A172 (cell line): ENCODE results near the gene SELENOW. TPM values are rescaled to one million over a fixed set of nuclear protein-coding genes. Genes with fewer than 3 reads are reported as not detected.
A peak's percentile ranks its signal among the peaks of the same experiment; 100 is the strongest.
"Not testable (repeated sequence)": the region's sequence is repeated elsewhere in the genome, so short reads cannot be mapped to it uniquely, and the experiment has no call there.

ENCODE experiments used
- DNase-seq: peaks from one replicate; pipeline ENCODE4 v3.0.0-alpha.2; 2015; ENCODE audit warnings: low spot score
- total RNA-seq: library from RNA; depleted of rRNA; stranded (reverse); fragments of >200 nt; shearing (Covaris generic); gene quantifications from 2 replicates; pipeline ENCODE4 v1.2.3, GENCODE V29; 2014; rRNA removed

Gene SELENOW
- total RNA-seq = 152 and 179 TPM in 2 replicates

DNA sequence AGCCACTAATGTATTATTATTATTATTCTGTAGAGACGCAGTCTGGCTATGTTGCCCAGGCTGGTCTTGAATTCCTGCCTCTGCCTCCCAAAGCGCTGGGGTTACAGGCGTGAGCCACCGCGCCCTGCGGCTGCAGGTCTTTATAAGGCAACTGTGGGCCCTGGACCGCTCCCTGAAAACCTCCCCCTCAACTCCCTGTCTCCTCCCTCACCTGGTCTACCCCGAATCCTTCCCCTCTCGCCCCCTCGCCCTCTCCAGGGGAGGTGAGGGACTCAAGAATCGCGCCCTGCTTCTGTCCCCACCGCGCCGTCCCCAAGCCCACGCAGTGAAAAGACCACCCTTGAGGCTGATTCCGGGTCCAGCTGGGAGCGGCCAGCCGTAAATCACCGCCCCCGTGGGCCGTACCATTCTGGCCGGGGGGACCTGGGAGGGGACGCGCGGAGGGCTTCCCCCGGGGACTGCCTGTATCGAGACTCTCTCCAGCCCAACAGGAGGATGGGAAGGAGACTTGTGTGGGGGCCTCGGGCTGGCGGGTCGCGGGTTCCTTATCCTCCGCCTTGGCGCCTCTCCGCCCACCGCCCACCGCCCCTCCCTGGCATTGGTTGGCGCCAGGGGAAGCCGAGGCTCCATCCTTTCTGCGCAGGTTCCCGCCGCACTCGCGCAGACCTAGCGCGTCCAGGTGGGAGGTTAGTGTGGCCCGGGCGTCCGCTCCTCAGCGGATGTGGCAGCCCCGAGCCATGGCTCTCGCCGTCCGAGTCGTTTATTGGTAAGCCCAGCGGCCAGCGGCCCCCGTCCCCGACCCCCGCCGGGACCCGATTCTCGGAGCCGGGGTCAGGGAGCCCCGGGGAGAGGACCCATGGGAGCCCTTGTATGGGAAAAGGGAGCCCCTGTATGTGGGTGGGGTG, at the start of gene SELENOW:
Gene SELENOW (plus strand): TSS at position 655 of the 905 bp plus-strand sequence. CDS start 83 bp downstream, at position 738.
- DNase-seq = peak; percentile 40

DNA sequence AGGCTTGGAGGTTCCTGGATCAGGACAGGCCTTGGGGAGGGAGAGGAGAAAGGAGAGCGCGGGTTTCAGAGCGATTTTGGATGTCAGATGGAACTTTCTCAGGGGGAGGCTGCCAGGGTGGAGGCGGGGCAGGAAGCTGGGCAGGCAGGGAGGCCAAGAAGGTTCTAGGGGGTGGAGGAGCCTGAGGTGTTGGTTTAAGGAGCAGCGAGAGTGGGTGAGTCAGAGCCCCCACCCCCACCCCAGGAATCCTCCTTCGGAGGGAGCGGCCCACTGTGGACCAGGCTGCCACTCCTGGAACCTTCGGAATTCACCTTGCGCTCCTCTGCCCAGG, 49.1 kb upstream of the SELENOW start:
- peak; percentile 91 for DNase-seq

DNA sequence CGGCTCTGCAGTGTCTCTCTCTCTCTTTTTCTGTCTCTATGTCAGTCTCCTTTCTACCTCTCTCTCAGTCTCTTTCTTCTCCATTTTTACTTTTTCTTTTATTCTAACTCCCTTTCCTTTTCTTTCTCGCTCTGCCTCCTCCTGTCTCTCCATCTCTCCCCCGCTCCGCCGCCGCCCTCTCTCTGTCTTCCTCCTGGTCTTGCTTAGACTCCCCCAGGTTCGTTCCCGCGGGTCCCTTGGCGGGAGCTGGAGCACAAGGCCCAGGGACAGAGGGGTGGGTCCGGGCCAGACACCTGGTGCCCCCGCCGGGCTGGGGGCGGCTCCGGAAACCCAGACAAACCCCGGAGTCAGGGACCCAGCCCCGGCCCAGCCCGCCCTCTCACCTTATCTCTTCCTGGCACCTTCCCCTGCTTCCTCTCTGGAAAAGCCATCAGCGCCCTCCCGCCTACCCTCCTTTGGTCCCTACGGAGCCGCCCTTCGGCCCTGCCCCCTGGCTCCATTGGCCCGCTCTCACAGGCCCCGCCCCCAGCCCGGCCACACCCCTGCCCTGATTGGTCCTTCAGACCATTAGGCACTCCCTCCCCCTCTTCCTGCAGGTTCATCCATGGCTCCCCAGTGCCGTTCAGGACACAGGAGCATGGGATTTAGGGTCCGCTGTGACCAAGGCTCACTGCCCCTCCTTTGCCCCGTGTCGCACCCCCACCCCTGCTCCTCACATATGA, 48.5 kb upstream of the SELENOW start:
- peak; percentile 77 for DNase-seq

DNA sequence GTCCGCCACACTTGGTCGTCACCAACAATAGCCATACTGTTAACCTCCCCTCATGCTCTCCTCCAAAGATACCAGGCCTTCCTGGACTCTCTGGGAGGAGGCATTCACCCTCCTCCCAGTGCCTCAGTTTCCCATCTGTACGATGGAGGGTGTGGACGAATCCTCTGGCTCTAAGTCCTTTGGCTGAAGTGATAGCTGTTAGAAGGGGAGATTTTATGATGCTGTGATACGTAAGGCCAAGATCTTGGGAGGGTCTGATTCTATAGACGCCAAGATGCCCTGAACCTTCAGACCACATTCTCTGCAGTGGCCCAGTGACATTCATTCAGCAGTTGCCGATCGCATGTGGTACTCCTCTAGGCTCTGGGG, 48.0 kb upstream of the SELENOW start:
- DNase-seq = no peak

DNA sequence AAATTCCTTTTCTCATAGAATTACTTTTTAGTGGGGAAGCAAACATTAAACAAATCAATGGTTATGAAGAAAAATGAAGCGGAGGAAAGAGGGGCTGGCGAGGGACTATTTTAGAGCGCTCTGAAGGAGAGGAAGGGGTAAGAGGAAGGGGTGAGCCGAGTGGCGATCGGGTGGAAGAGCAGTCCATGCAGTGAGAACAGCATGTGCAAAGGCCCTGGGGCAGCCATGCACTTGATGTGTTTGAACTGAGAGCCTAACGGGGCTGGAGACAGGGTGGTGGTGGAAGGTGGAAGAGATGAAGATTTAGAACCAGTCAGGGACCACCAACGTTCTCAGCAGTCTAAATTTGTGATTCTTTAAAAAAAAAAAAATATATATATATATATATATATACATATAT, 47.6 kb upstream of the SELENOW start:
- no peak for DNase-seq

DNA sequence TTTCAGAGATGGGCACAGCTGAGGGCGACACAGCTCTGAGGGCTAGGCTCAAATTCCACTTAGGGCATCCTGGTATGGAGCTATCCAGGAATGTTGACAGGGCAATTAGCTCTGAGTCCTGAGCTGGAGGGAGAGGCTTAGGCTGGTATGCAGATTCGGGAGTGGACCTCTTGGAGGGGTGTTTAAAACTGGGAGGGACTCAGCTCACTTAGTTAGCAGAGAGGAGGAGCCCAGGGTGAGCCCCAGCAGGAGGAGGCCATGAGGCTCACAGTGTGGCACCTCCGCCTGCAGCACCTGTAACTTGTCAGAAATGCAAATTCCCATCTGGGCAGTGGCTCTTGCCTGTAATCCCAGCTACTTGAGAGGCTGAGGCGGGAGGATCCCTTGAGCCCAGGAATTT, 43.4 kb upstream of the SELENOW start:
- DNase-seq = no peak

DNA sequence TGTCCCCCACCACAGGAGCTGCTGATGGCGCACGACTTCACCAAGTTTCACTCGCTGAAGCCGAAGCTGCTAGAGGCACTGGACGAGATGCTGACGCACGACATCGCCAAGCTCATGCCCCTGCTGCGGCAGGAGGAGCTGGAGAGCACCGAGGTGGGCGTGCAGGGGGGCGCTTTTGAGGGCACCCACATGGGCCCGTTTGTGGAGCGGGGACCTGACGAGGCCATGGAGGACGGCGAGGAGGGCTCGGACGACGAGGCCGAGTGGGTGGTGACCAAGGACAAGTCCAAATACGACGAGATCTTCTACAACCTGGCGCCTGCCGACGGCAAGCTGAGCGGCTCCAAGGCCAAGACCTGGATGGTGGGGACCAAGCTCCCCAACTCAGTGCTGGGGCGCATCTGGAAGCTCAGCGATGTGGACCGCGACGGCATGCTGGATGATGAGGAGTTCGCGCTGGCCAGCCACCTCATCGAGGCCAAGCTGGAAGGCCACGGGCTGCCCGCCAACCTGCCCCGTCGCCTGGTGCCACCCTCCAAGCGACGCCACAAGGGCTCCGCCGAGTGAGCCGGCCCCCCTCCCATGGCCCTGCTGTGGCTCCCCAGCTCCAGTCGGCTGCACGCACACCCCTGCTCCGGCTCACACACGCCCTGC, 37.5 kb upstream of the SELENOW start:
- DNase-seq = no peak

DNA sequence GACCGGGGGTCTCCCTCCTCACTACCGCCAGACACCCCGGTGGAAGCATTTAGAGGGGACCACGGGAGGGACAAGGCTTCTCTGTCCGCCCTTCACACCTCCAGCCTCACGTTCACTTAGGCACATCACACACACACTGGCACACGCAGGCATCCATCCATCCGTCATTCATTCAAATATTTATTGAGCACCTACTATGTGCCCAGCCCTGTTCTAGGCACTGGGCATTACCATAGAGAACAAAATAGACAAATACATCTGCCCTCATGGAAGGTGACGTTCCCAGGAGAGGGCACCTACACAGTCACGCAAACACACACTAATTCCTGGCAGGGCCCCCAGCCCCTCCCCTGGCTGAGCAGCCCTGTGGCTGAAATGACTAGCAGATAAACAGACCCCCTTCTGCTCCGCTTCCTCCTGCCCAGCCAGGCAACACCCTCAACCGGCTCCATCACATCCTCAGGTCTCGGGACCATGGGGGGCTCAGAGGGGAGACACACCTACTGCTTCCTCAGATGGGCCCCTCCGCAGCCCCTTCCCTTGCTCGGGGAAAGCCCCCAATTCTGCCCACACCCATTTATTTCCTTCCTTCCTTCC, 36.9 kb upstream of the SELENOW start:
- DNase-seq = no peak

DNA sequence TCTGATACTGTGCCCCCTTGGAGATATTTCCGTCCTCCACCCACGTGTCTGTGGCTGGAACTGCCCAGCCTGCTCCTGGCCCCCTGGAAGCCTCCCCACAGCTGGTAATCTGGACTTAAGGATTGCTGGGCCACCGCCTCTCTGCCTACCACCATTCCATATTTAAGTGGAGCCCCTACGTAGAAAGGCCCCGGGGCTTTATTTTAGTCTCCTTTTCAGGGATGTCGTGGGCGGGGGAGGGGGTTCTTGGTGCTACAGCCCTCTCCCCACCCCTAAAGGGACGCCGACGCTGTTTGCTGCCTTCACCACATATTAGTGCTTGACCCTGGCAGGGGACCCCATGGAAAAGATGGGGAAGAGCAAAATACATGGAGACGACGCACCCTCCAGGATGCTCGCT, 35.9 kb upstream of the SELENOW start:
- DNase-seq = no peak

DNA sequence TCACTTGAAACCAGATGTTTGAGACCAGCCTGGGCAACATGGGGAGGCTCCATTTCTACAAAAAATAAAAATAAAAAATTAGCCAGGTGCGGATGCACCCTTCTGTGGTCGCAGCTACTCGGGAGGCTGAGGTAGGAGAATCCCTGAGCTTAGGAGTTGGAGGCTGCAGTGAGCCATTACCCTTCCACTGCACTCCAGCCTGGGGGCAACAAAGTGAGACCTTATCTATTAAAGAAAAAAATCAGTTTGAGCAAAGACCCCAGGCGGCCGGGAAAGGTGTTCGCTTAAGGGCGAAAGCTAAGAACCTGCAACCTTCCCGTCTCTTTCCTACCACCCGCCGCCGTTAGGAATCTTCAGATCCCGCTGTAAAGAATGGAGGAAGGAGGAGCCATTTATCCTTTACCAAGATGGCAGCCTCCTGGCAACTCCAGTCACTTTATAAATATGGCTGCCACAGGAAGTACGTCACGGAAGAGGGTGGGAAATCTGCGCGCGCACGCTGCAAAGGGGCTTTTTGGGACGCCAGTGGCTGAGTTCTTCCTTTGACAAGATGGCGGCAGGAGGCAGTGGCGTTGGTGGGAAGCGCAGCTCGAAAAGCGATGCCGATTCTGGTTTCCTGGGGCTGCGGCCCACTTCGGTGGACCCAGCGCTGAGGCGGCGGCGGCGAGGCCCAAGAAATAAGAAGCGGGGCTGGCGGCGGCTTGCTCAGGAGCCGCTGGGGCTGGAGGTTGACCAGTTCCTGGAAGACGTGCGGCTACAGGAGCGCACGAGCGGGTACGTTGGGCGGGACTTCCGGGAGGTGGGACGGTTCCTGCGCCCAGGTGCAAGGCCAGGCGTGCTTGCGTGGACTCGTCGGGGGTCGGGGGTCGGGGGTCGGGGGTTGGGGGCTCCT, 33.2 kb upstream of the SELENOW start, which contains the start of gene NOP53:
Gene NOP53 (plus strand): TSS at position 537 of the 892 bp plus-strand sequence. CDS start 14 bp downstream, at position 551.
- peak; percentile 82 for DNase-seq

DNA sequence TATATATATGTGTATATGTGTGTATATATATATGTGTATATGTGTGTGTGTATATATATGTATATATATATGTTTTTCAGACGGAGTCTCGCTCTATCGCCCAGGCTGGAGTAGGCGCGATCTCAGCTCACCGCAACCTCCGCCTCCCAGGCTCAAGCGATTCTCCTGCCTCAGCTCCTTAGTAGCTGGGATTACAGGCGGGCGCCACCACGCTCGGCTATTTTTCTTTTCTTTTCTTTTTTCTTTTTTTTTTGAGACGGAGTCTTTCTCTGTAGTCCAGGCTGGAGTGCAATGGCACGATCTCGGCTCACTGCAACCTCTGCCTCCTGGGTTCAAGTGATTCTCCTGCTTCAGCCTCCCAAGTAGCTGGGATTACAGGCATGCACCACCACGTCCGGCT, 32.4 kb upstream of the SELENOW start:
- not testable (repeated sequence) for DNase-seq

DNA sequence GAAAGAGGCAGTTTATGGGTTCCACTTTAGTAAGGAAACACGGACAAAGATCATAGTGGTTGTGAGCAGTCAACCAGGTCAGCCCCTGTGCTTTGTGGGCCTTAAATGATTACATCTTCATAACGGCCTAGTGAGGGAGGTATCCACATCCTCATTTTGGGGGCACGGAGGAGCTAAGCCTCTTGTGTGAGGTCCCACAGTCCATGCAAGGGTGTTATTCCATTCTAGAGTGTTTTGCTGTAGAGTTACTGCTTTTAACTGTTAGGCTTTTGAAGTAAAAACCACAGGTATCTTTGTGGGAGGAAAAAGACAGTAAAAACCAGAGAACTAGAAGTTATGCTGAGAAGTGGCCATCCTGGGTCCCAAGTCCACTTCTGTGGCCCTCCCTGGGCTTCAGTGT, 29.2 kb upstream of the SELENOW start:
- DNase-seq = no peak

DNA sequence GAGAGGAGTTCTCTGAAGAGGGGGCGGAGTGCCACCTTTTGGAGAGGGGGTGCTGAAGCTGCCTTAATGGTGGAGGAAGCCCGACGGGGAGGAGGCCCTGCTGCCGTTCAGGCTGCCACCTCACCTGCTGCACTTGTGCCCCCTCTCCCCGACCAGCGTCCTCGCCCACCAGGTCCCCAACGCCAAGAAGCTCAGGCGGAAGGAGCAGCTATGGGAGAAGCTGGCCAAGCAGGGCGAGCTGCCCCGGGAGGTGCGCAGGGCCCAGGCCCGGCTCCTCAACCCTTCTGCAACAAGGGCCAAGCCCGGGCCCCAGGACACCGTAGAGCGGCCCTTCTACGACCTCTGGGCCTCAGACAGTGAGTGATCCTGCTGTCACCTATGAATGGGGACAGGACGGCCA, 27.8 kb upstream of the SELENOW start:
- no peak for DNase-seq

DNA sequence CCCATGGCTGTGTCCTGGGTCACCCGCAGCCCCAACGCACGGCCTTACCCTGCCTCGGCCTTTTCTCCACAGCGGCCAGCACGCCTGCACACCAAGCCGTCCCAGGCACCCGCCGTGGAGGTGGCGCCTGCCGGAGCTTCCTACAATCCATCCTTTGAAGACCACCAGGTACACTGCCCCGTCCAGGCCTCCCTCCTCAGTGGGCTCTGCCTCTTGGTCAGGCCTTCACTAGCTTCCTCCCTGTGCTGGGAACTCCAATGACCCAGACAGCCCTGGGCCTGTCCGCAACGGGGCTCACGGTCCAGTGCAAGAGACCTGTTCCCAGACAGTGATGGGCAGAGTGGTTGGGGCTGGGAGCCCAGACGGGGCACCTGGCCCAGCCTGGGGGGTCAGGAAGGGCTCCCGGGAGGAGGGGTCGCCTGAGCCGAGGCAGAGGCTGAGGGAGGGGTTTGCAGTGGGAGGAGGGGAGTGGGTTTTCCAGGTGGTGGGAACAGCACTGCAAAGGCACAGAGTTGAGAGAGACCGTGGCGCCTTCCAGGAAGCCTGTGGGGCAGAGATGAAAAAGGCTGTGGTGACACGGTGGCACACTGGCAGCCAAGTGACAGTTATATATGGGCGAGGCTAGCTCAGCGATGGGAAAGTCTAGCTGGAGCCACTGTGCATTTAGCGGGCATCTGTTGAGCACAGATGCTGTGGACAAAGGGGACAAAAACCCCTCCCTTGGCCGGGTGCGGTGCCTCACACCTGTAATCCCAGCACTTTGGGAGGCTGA, 25.9 kb upstream of the SELENOW start:
- no peak for DNase-seq

DNA sequence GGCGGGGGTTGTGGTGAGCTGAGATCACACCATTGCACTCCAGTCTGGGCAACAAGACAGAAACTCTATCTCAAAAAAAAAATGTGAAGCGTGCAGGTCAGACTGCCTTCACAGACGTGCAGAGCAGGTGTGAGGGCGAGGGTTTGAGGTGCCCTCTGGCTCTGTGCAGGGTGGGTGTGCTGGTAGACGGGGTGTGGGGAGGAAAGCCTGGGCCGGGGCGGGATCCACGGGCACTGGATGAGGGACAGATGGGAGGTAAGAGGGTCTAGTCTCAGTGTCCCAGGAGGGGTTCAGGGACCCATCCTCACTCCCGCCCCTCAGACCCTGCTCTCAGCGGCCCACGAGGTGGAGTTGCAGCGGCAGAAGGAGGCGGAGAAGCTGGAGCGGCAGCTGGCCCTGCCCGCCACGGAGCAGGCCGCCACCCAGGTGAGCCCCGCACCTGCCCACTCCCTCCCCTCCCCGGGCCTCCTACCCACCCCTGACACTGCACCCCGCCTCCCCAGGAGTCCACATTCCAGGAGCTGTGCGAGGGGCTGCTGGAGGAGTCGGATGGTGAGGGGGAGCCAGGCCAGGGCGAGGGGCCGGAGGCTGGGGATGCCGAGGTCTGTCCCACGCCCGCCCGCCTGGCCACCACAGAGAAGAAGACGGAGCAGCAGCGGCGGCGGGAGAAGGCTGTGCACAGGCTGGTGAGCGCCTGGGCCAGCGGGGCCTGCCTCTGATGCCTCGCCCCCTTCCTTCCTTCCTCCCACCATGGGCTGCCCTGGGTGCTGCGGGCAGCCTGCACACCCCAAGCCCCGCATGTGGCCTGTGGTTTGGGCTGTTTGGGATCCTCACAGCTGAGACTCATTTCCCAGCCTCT, 24.1 kb upstream of the SELENOW start:
- DNase-seq = no peak

DNA sequence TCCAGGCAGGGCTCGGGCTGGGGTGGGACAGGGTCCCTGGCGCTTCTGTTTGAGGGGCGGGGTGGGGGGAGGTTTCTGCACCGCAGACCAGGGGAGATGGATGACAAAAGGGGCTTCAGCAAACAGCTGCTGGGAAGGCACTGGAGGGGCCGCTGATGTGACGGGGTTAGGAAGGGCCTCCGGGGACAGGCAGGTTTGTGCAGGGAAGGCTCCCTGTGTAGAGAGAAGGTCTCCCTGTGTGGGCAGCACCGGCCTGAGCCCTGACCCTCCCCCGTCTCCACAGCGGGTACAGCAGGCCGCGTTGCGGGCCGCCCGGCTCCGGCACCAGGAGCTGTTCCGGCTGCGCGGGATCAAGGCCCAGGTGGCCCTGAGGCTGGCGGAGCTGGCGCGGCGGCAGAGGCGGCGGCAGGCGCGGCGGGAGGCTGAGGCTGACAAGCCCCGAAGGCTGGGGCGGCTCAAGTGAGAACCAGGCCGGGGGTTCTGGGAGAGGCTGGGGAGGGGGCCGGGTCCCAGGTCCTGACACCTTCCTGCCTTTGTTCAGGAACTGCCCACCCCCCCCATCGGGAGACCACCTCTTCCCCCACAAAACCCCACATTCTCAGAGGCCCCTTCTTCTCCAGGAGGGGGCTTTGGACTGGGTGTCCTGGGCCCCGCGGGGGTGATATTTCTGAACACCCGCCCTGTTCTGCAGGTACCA, 23.3 kb upstream of the SELENOW start:
- DNase-seq = no peak

DNA sequence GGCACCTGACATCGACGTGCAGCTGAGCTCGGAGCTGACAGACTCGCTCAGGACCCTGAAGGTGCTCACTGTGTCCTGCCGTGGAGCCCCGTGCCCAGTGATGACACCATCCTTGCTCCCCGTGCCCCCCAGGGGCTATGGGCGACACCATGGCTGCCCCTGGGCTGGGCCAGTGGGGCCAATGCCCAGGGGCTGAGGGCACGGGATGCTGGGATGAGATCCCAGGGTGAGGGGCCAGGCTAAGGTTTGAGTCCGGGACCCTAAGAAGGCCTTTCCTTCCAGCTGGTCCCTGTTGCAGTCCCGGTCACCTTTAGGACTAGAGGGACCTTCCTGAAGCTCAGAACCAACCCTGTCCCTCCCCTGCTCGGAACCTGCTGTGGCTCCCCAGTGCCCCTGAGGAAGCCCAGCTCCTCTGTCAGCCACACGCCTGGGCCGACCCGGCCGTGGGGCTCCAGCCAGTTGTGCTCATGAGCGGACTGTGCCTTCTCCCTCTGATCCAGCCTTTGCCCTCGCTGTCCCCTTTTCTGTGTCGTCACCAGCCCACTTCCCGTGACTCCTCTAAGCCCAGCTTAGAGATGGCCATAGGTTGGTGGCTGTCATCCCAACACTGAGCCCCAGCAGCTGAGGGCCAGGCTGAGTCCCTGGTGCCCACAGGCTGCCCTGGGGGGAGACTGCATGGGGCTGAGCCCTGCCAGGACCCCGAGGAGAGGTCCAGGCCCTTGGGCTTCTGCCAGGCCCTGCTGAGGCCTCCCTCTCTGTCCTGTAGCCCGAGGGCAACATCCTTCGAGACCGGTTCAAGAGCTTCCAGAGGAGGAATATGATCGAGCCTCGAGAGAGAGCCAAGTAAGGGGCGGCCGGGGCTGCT, 22.5 kb upstream of the SELENOW start:
- no peak for DNase-seq

DNA sequence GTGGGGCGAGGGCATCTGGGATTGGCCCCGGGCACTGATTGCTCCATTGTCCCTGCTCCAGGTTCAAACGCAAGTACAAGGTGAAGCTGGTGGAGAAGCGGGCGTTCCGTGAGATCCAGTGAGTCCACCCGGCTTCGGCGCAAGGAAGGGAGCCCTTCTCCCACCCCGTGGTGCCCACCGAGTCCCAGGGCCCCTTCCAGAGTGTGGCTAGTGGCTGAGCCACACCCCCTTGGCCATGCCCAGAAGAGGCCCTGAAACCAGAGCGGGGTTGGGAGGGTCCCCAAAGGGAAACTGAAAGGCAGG, 21.9 kb upstream of the SELENOW start:
- DNase-seq = no peak
